Activated CD4-positive, alpha-beta T cell treated with anti-CD3 and anti-CD28 coated beads for 1 hour (primary cell): ENCODE measurements around the gene TEX48.

Source experiments
- DNase-seq: peaks from one replicate; pipeline ENCODE4 v3.0.0-alpha.2; 2020

Gene TEX48

DNA sequence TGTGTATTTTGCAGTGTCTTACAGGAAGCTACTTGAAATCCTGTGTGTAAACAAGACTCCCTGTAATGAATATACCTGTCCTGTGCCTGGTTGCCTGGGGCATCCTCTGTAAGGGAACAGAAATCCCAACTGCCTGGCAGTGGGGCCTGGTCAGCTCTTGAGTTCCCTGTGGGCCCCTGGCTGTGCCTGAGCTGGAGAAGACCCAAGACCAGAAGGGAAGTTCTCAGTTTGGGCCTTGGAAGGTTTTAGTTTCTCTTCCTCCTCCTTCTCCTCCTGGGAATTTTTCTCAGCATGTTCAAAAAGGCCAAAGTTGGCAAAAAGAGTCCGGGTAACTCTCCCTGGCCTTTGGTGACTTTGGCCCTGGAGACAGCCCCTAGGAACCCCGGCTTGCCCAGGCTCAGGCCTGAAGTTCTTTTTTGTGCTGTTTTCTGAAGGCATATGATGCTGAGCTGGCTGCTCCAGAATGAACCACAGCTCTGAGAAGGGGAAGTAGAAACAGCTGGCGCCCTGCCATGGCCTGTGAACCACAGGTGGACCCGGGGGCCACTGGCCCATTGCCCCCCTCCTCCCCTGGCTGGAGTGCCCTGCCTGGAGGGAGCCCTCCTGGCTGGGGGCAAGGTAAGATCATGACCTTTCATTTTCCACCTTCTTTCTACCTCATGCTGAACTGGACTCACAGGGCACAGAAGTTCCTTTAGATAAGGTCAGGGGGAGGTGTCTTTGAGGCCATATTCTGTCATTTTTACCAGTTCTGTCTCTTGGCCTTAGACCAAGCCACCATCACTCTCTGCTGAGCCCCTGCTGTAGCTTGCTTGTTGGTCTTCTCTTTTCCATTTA, 65.1 kb downstream of the TEX48 start:
- no peak for DNase-seq
